ENCODE measurements around the gene STPG3.

GRCh38 chr9:137229903-137230704 is 21.0 kb upstream of the STPG3 start:
- peak; percentile 46; the same call in 1 of the 2 replicates for TF ChIP-seq TAF1 (CRISPR knock-in tag; IDR thresholded peaks at IDR 0.05)
- TF ChIP-seq, protein P1, sequence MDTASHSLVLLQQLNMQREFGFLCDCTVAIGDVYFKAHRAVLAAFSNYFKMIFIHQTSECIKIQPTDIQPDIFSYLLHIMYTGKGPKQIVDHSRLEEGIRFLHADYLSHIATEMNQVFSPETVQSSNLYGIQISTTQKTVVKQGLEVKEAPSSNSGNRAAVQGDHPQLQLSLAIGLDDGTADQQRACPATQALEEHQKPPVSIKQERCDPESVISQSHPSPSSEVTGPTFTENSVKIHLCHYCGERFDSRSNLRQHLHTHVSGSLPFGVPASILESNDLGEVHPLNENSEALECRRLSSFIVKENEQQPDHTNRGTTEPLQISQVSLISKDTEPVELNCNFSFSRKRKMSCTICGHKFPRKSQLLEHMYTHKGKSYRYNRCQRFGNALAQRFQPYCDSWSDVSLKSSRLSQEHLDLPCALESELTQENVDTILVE (CRISPR knock-in tag; IDR thresholded peaks at IDR 0.05), result peak; percentile 28; the same call in 1 of the 2 replicates
- TF ChIP-seq SNAPC2 (CRISPR knock-in tag; IDR thresholded peaks at IDR 0.05), result no peak
- peak; percentile 65; the same call in 1 of the 2 replicates for TF ChIP-seq CREM (IDR thresholded peaks at IDR 0.05)
- TF ChIP-seq CREM (CRISPR knock-in tag; IDR thresholded peaks at IDR 0.05), result no peak
- TF ChIP-seq, protein P2, sequence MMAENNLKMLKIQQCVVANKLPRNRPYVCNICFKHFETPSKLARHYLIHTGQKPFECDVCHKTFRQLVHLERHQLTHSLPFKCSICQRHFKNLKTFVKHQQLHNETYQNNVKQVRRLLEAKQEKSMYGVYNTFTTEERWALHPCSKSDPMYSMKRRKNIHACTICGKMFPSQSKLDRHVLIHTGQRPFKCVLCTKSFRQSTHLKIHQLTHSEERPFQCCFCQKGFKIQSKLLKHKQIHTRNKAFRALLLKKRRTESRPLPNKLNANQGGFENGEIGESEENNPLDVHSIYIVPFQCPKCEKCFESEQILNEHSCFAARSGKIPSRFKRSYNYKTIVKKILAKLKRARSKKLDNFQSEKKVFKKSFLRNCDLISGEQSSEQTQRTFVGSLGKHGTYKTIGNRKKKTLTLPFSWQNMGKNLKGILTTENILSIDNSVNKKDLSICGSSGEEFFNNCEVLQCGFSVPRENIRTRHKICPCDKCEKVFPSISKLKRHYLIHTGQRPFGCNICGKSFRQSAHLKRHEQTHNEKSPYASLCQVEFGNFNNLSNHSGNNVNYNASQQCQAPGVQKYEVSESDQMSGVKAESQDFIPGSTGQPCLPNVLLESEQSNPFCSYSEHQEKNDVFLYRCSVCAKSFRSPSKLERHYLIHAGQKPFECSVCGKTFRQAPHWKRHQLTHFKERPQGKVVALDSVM (CRISPR knock-in tag; IDR thresholded peaks at IDR 0.05), result peak; percentile 48
- peak; percentile 13; the same call in 1 of the 2 replicates for TF ChIP-seq JUND (CRISPR knock-in tag; IDR thresholded peaks at IDR 0.05)
- no peak; a peak in 1 of 4 replicates for TF ChIP-seq POLR2A (IDR thresholded peaks at IDR 0.05; ENCODE audit: insufficient read depth in 1 of 2, low read depth in 2 of 2, low read length in 2 of 2)

Measured in HepG2 (cell line).